Body of pancreas (tissue), 4 donors: ENCODE results near the gene APOBEC3B. TPM values are rescaled to one million over a fixed set of nuclear protein-coding genes. Genes with fewer than 3 reads are reported as not detected.

Experiments
- ATAC-seq: fragments of 150-250 bp; one replicate; pipeline ENCODE4 v1.9.1; 2016
- DNase-seq, 4 donors: peaks; one replicate each; pipeline ENCODE4 v3.0.0-alpha.2; 2019
- H3K27ac ChIP-seq, 4 donors: fragments of 200-600 bp; sonication (generic); 1 replicate in 3 of 4; 2 replicates in 1 of 4; pipeline versions ENCODE4 v1.5.1 to v1.6.1; 2016 to 2019; ENCODE audit warnings: mild to moderate bottlenecking in 1 of 4, mixed read lengths in 1 of 4, moderate library complexity in 1 of 4
- H3K27me3 ChIP-seq, 2 donors: fragments of 200-600 bp; sonication (generic); one replicate each; pipeline ENCODE4 v1.6.0; 2016; ENCODE audit warnings: mild to moderate bottlenecking in 1 of 2
- H3K36me3 ChIP-seq, 2 donors: fragments of 200-600 bp; sonication (generic); replicated peaks in 1 of 2; 2 replicates each; pipeline ENCODE4 v1.5.1; 2016; ENCODE audit warnings: low read depth in 2 of 2; ENCODE audit not compliant: insufficient read depth in 1 of 2
- H3K4me1 ChIP-seq: fragments of 200-600 bp; sonication (generic); one replicate; pipeline ENCODE4 v1.6.0; 2016
- H3K4me3 ChIP-seq, 2 donors: fragments of 200-600 bp; sonication (generic); 1 replicate in 1 of 2; 2 replicates in 1 of 2; pipeline ENCODE4 v1.5.1; 2016 to 2019
- H3K9me3 ChIP-seq, 3 donors: fragments of 200-600 bp; sonication (generic); 1 replicate in 2 of 3; 2 replicates in 1 of 3; pipeline ENCODE4 v1.5.1; 2016
- POLR2A ChIP-seq, 3 donors: fragments of 450-650 bp; IDR thresholded peaks; one replicate each; pipeline ENCODE4 v1.6.1; 2016; ENCODE audit warnings: antibody characterized with exemption in 3 of 3, mild to moderate bottlenecking in 2 of 3
- WGBS, 2 donors: methylation state at CpG; one replicate each; pipeline ENCODE4 v1.1.5; 2017; 5-methylcytosine and 5-hydroxymethylcytosine counted together
- intact Hi-C: fragments of 100-400 bp; cut with DNase I; formaldehyde crosslinking; loops from one replicate; pipeline ENCODE4 v1.15.1; 2023
- total RNA-seq, 2 donors: library from RNA; depleted of rRNA; stranded (reverse); fragments of >200 nt; gene quantifications; one replicate each; pipeline ENCODE4 v1.1.0, GENCODE V29; 2016
- TF ChIP-seq, protein P1 (sequence below), 7 experiments: fragments of 450-650 bp in 4 of 7; fragments of 200-600 bp in 3 of 7; sonication (generic) in 3 of 7; IDR thresholded peaks; one replicate each; pipeline ENCODE4 v1.5.1; 2016 to 2019; ENCODE audit warnings: antibody characterized with exemption in 7 of 7

APOBEC3B gene
- total RNA-seq, 2 donors from 2014 or later: 2.1 TPM; not detected in 1

DNA sequence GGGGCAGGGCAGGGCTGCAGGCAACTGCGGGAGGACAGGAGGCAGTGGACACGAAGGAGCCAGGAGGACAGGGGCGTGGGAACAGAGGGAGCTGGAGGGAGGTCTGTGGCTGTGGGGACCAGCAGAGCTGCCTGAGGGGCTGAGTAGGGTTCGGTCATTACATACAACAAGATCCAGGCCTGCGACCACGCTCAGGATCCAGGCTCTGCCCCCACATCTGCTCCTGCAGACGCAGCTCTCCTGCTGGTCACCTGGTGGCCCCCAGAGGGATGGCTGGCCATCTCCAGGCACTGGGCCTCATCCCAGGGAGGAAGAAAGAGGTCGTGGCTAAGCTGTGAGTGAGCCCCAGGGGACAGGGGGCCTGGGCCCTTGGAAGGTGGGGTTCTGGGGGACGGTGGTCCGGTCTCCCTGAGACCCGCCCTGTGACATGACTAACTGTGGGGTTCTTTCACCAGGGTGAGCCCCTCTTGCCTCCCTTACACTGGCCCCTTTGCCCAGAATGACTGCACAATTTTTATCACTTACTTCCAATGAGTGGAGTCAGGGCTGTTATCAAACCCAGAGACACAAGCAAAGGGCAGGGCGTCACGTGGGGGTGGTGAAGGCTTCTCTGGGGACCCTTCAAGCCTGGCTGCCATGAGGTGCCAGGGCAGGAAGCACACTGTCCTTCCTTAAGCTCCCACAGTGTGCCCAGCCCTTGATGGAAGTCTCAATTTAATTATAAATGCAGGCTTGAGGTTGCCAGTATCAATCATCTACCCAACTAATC lies 31.4 kb upstream of the APOBEC3B start:
- no peak overlapping the region for H3K4me3 ChIP-seq
- ATAC-seq (no peak), DNase-seq (peak in 1 of 4 donors; percentile 3)
- intact Hi-C loops: no loop called here
- H3K27ac ChIP-seq: no peak overlapping the region
- H3K4me1 ChIP-seq: peaks cover 24% of the 10 kb centered on the region
- no peaks in the 10 kb centered on the region for H3K27me3 ChIP-seq
- H3K9me3 ChIP-seq: no peaks in the 10 kb centered on the region
- TF ChIP-seq, protein P1, sequence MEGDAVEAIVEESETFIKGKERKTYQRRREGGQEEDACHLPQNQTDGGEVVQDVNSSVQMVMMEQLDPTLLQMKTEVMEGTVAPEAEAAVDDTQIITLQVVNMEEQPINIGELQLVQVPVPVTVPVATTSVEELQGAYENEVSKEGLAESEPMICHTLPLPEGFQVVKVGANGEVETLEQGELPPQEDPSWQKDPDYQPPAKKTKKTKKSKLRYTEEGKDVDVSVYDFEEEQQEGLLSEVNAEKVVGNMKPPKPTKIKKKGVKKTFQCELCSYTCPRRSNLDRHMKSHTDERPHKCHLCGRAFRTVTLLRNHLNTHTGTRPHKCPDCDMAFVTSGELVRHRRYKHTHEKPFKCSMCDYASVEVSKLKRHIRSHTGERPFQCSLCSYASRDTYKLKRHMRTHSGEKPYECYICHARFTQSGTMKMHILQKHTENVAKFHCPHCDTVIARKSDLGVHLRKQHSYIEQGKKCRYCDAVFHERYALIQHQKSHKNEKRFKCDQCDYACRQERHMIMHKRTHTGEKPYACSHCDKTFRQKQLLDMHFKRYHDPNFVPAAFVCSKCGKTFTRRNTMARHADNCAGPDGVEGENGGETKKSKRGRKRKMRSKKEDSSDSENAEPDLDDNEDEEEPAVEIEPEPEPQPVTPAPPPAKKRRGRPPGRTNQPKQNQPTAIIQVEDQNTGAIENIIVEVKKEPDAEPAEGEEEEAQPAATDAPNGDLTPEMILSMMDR (IDR thresholded peaks at IDR 0.05): no peak
- TF ChIP-seq POLR2A (IDR thresholded peaks at IDR 0.05): no peak
- 72 to 84% methylated on average over 6 to 13 of the region's 13 CpGs for WGBS, 2 donors
- H3K36me3 ChIP-seq: no peaks in the 10 kb centered on the region

DNA sequence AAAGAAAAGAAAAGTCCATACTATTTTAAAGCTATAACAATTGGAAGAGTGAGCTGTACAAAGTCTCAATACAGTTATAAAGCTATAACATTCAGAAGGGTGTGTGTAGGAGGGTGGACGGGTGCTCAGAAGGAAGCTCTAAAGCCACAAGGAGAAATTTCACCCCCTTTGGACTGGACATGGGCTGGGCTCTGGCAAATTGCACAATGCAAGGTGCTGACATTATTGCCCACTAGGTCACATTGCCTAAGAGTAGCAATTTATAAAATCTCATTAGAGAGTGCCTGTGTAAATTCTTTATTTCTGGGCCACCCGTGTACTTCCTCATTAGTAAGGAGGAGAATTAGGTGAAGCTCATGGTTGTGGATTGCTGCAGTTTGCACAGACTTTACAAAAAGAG lies 30.4 kb upstream of the APOBEC3B start:
- no peak overlapping the region for H3K27ac ChIP-seq
- H3K36me3 ChIP-seq: no peaks in the 10 kb centered on the region
- H3K4me3 ChIP-seq: no peak overlapping the region
- no peaks in the 10 kb centered on the region for H3K9me3 ChIP-seq
- intact Hi-C loops: no loop called here
- ATAC-seq (peak; percentile 6), DNase-seq (peak in 2 of 4 donors; percentile 2 to 25)
- H3K4me1 ChIP-seq: peaks cover 24% of the 10 kb centered on the region
- TF ChIP-seq, protein P1 (IDR thresholded peaks at IDR 0.05): no peak
- TF ChIP-seq POLR2A (IDR thresholded peaks at IDR 0.05): no peak
- H3K27me3 ChIP-seq: no peaks in the 10 kb centered on the region
- WGBS, 2 donors: 43 to 67% methylated on average over 2 of the region's 2 CpGs

DNA sequence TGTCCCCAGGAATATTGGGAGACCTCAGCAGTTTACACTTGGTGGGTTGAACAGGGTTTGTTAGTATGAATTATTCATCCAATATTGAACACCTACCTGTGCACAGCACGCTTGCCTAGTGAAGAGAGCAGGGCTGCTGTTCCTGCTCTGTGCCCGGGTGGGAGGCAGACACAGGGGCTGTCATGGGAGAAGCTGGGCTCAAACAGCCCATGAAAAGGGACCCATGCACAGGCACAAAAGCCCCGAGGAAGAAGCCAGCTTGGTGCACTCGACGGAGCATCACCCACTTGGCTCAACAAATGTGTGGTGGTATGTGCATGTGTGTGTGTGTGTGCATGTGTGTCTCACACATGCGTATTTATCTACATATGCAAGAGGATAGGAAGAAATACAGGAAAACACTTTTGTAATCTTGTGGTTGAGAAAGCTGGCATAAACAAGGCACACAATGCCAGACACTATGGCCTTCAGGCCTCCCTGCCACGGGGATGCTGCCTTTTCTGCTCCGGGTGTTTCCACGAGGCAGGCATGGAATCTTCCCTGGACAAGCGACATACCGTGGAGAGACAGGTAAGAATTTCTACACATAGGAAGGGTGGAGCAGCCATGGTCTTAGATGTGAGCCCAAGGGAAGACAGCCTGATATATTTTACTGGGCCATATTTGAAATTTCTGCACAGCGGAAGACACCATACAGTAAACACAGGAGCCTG lies 29.7 kb upstream of the APOBEC3B start:
- TF ChIP-seq, protein P1 (IDR thresholded peaks at IDR 0.05): no peak
- TF ChIP-seq POLR2A (IDR thresholded peaks at IDR 0.05): no peak
- H3K4me1 ChIP-seq: peaks cover 24% of the 10 kb centered on the region
- intact Hi-C loops: no loop called here
- no peak overlapping the region for H3K4me3 ChIP-seq
- ATAC-seq: no peak
- H3K27ac ChIP-seq: no peak overlapping the region
- 87 to 88% methylated on average over 12 of the region's 12 CpGs for WGBS, 2 donors
- H3K36me3 ChIP-seq: no peaks in the 10 kb centered on the region
- peak in 1 of 4 donors; percentile 2 for DNase-seq
- no peaks in the 10 kb centered on the region for H3K9me3 ChIP-seq
- H3K27me3 ChIP-seq: no peaks in the 10 kb centered on the region

DNA sequence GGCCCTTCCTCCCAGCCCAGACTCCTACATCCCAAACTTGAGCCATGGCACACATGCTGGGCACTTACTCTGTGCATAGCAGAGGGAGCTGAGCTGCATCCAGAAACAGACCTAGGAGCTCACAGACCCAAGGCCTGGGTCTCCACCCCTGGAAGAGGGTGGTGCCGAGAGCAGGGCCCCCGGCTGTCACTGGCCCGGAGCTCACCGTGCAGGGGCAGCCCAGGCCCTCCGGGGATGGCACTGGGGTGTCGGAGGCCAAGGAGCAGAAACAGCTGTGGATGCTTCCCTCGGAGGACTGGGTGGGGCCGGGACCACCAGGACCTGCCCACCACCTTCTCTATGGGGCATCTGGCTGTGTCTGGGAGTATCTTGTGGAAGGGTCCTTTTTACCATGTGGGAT lies 29.1 kb upstream of the APOBEC3B start:
- Histone ChIP-seq H3K4me1 (peaks cover 24% of the 10 kb centered on the region), H3K4me3 (no peak overlapping the region), H3K36me3 (no peaks in the 10 kb centered on the region), H3K9me3 (no peaks in the 10 kb centered on the region), H3K27ac (no peak overlapping the region), H3K27me3 (no peaks in the 10 kb centered on the region)
- DNase-seq (peak in 1 of 4 donors; percentile 2), ATAC-seq (no peak)
- no peak for TF ChIP-seq POLR2A (IDR thresholded peaks at IDR 0.05)
- TF ChIP-seq, protein P1 (IDR thresholded peaks at IDR 0.05): no peak
- 75 to 80% methylated on average over 3 to 8 of the region's 8 CpGs for WGBS, 2 donors
- intact Hi-C loops: no loop called here
